Right ventricle myocardium superior (tissue), 1 donor: ENCODE data around the gene RIPK3. TPM values are rescaled to one million over a fixed set of nuclear protein-coding genes. Genes with fewer than 3 reads are reported as not detected.
"Not testable (repeated sequence)": the region's sequence is repeated elsewhere in the genome, so short reads cannot be mapped to it uniquely, and the experiment has no call there.

Experiments
- ATAC-seq: fragments of 200-7000 bp; cut with Tn5 transposase; one replicate; pipeline ENCODE4 v1.9.1; 2020; ENCODE audit warnings: mild to moderate bottlenecking; ENCODE audit not compliant: poor library complexity
- DNase-seq: peaks from one replicate; pipeline ENCODE4 v3.0.0-alpha.2; 2020
- intact Hi-C: fragments of 100-400 bp; cut with DNase I; formaldehyde crosslinking; loops from one replicate; pipeline ENCODE4 v1.11.2; 2022
- total RNA-seq: library from RNA; stranded (reverse); fragmentation: NEBNext Ultra II Directional; extraction: Animal tissue kit (Norgen Biotek cat#: 25700); gene quantifications from one replicate; pipeline ENCODE4 v1.2.1, GENCODE V29; 2021
- donor health status: DM: no; HTN: yes; CAD: no; lungs with severe emphysema.

Gene RIPK3
- total RNA-seq, 1 donor from 2014 or later = 2.9 TPM

DNA sequence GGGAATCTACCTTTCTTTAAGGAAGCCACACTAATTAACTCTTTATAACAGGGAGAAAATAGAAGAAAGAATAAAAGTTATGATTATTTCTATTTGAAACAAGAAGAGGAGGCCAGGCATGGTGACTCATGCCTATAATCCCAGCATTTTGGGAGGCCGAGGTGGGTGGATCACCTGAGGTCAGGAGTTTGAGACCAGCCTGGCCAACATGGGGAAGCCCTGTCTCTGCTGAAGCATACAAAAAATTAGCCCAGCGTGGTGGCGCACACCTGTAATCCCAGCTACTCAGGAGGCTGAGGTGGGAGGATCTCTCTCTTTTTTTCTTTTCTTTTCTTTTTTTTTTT is 14.7 kb upstream of the RIPK3 start:
- intact Hi-C loops, DNase-seq, ATAC-seq: not testable (repeated sequence)

DNA sequence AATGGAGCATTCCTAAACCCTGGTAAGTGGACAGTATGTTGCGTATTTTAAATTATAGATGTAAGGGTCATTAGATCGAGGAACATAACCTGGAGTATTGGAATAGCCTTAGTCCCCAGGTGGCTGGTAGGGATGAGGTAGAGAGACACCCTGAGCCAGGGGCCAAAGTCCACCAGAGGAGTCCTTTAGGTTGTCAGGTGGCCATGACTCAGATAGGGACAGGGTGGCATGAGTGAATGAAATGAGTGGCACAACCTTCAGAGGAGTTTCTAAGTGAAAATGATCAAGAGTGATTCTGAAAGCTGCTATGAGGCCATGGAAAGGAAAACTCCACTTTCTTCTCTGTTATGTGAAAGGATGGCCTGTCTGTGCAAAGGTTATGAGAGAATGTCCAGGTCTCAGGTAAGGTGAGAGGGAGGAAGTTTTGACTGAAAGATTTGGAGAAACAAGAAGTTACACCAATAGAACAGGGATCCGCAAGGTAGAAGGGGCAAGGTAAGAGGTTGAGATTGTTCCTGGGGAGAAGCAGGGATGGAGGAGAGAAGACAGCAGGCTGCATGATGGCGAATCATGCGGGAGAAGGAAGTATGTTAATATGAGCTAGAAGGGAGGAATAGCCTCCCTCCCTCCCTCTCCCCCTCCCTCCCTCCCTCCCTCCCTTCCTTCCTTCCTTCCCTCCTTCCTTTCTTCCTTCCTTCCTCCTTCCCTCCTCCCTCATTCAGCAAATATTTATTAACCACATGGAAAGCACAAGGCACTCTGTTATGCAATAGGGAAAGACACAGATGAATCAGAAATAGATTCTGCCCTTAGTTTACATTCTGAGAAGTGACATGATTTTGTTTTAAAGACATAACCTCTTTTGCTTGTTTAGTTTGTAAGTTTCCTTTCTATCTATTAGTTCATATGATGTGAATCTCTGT is 14.0 kb upstream of the RIPK3 start:
- no peak for ATAC-seq
- DNase-seq = no peak
- intact Hi-C loops = no loop called here

DNA sequence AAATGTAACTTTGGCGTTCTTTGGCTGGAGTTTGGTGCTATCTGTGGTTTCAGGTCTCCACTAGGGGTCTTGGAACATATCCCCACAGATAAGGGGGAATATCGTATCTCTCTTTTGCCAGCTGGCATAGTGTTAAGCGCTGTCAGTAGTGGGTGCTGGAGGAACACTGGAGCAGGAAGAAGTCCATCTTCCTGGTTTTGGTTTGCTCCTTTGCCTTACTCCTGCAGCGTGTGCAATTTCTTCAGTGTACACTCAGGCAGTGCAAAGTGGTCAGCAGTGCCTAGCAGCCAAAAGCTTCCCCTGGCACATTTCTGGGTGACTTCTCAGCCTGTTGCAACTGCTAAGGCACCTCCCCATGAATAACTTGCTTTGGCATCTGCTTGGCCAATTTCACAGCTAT is 11.7 kb upstream of the RIPK3 start:
- intact Hi-C loops = no loop called here
- DNase-seq (no peak), ATAC-seq (peak; percentile 41)

DNA sequence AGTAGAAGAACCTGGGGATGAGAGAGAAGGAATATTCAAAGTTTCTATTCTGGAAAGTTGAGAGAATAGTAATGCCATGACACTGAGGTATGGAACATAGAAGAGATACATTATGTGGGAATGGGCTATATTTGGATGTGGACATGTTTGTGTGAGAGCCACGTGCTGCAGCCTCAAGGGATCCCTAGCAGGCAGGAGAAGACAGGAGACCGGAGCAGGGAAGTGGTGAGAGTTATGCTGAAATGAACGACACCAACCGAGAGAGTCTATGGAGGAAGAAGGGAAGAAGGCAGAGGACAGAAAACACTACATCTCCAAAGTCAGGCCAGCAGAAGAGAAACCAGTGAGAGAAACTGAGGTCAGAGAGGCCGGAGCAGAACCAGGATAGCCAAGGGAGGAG is 10.0 kb upstream of the RIPK3 start:
- DNase-seq (no peak), ATAC-seq (no peak)
- intact Hi-C loops = no loop called here

DNA sequence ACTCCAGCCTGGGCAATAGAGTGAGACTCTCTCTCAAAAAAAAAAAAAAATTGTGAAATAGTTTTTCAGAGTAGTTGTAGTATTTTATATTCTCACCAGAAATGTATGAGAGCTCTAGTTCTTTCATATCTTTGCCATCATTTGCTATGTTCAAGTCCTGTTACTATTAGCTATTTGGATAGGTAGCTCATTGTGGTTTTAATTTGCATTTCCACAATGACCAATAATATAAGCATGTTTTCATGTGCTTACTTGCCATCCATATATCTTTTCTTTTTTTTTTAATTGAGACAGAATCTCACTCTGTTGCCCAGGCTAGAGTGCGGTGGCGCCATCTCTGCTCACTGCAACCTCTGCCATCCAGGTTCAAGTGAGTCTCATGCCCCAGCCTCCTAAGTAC is 8.4 kb upstream of the RIPK3 start:
- ATAC-seq (no peak), DNase-seq (no peak)
- intact Hi-C loops = no loop called here

DNA sequence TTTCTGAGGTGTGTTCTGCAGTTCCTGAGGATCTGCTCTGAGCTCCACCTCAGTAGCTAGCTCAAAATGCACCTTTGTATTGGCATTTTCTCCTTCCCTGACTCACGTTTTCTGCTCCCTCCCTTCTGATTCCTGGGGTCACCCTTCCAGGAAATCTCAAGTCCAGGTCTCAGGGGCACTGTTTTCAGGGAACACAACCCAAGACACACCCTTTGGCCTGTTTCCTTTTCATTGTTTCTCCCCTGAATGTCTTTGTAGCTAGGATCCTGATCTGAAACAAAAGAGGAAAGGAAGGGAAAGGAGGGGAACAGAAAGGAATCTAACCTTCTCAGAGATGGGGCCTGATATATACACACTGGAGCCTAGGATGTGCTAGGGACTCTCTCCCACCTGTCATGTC is 7.3 kb upstream of the RIPK3 start:
- intact Hi-C loops = no loop called here
- no peak for DNase-seq
- no peak for ATAC-seq

DNA sequence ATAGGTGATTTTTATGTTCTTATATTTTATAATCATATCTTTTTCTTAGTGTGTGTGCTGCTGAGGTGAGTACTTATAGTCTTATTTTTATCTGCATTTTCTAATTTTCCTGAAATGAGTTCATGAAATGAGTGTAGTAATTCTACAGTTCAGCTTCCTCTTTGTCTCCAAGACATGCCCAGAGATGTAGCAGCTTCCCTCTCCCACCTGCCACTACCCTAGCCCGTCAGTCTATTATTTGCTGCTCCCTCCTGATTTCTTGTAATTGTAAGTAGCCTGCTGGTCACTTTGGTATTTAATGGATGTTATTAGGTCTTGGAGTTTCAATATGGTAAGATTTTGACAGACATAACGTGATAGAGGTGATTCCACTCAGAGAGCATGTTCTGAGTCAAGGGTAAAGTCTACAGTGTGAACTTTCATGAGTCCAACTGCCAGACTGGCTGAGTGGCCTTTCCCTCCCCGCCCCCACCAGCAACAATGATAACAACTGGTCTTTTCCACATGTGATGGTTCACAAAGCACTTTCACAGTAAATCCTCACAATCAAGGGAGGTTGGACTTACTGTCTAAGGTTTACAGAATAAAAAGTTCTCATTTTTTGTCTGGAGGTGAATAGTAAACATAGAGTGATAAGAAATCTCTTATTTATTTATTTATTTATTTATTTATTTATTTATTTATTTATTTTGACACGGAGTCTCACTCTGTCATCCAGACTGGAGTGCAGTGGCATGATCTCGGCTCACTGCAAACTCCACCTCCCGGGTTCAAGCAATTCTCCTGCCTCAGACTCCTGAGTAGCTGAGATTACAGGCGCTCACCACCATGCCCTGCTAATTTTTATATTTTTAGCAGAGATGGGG is 4.2 kb upstream of the RIPK3 start:
- intact Hi-C loops = no loop called here
- DNase-seq (no peak), ATAC-seq (no peak)

DNA sequence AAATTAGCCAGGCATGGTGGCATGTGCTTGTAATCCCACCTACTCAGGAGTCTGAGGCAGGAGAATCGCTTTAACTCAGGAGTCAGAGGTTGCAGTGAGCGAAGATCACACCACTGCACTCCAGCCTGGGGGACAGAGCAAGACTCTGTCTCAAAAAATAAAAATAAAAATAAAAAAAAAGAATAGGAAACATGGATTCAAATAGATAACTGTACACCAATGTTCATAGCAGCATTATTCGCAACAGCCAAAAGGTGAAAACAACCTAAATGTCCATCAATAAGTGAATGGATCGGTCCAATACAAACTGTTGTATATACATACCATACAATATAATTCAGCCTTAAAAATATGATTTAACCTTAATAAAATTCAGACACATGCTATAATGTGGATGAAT is 3.1 kb upstream of the RIPK3 start:
- ATAC-seq = no peak
- intact Hi-C loops = no loop called here
- no peak for DNase-seq

DNA sequence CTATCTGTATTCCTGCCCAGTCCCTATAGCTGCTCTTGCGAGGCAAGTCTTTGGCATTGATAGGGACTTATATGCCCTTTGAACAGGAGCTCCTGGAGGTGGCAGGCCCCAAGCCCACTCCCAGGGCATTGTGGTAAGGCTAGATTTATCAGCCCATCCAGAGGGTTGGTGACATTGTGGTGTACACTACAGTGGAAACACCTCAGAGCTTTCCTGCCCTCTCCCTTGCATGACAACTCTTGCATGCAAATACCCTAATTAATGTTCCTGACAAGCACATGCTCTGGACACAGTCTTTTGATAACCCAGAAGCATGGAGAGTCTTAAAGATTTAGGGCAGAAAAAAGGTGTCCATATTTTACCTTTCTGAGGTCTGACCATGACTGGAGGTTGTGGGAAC is 815 bp upstream of the RIPK3 start:
- intact Hi-C loops = no loop called here
- DNase-seq = no peak
- ATAC-seq = no peak

DNA sequence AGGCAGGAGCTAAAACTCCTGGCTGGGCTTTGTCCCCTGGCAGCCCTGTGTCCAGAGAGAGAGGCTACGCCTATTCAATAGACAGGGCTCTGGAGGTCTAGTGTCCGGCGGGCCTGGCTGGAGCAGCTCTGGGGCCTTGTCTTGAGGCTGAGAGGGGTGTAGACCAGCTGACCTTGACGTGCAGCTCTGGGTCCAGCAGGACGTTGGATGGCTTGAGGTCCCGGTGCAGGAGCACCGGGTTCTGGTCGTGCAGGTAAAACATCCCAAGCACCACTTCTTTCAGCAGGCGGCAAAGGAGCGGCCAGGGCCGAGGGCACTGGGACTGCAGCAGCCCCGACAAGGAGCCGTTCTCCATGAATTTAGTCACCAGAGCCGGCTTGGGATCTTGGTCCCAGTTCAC is 948 bp downstream of the RIPK3 start:
- ATAC-seq (no peak), DNase-seq (no peak)
- intact Hi-C loops = no loop called here

DNA sequence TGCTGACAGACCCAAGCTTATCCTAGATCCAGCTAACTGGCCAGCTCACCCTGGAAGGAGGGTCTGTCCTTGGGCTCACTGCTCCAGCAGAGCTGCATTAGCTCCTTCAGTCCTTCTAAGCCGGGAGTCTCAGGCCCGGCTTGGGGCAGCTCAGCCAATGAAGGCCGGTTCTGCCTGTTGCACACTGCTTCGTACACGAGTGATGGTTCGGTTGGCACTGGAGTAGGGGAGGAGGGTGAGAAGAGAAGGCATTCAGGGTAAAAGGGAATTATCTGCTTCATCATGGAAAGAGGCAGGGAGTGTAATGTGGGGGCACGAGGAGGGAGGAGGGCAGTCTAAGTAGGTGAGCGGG is 2.0 kb downstream of the RIPK3 start:
- intact Hi-C loops = no loop called here
- ATAC-seq (no peak), DNase-seq (no peak)

DNA sequence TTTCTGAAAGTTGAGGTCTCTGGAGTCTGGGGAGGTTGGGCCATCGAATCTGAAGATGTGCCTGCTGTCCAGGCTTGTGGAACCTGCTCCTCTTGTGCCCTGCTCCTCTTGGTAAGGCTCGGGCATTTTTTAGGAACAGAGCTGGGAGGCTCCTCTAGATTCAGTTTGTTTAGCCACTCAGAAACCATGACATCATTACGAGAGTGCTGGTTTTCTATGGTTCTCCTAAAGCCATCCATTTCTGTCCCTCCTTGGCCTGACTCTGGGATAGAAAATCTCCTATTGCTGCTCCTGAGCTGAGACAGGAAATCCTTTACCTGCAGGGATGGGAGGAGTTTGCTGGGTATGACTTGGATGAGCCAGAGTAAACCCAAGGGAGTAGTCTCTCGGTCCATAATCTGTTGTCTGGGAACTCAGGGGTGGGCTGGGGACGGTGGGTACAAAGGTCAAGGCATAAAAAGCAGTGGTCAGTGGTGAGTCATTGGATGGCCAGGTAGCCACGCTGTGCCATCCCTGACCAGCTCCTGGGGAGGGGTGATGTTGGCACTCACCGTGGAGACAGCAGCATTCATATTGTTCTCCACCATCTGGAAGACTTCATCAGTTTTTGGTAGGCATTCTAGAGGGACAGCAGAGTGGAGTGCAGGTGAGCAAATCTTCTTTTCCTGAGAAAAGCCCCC is 2.5 kb downstream of the RIPK3 start:
- DNase-seq (no peak), ATAC-seq (no peak)
- intact Hi-C loops = no loop called here

DNA sequence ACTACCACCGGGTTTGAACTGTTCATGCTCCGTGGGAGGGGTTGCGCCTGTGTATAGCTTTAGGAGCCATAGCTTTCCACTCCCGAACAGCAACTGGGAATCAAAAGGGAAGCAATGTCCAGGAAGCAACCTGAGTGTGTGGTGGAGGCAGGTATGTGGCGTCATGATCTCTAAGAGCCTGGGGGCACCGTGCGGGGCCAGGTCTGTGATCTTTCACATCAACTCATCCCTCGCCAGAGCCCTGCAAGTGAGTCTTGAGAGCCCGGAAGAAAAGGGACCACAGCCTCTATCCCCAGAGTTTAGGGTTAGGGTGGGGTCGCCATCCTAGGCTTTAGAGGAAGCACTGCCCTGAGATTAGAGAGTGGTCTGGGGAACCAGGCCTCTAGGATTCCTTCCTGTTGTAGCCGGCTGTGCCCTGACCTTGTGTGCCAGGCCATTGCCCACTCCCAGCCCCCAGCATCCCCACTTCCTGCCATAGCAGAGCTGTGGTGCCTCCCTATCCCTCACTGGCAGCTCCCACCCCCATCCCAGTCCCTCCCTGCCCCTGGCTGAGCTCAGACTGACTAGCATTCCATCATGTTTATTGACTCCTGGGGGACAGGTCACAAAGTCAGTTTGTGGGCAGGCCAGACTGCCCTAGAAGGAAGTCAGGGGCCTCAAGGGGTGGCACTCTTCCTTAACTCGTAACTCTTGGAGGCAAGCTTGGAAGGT is 4.2 kb downstream of the RIPK3 start:
- intact Hi-C loops = no loop called here
- DNase-seq (no peak), ATAC-seq (no peak)

DNA sequence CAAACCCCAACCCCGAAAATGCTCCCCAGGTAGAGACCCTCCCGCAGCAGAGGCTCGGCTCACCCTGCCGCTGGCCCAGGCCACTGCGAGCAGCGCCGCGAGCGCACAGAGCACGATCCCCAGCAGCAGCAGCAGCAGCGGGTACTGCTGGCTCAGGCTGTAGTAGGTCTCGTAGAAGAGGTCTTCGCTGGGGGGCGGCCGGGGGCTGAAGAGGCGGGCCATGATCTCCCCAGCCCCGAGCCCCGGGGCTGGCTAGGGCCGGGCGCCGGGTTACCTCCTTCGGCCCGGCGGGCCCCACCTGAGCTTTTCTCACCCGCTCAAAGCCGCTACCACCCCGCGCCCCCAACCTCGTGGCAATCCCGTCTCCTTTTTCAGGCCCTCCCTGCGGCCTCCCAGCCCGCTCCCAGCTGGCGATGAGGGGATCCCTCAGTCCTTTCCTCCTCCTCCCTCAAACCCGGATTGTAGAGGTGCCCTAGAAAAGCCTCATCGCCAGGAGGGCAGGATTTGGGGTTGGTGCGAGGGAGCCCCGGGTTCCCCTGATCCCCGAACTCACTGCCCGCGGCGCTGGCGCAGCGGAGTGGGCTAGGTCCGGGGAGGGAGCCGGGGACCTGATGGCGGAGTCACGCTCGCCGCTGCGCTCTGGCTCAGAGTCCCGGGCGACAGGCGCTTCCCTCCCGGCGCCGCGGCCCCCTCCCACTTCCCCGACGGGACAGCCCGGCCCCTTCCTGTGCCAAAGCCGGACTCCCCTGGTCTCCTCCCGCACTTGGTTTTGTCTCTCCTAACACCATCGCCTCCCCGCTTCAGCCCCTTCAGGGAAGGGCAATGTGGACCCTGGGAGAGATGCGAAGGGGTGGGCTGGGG is 5.1 kb downstream of the RIPK3 start, which contains the start of gene ADCY4:
ADCY4 (minus strand) TSS at position 641 of the 861 bp plus-strand sequence; CDS start at position 222, 419 bp downstream.
- intact Hi-C loops = no loop called here
- ATAC-seq (peak; percentile 24), DNase-seq (peak; percentile 76)

DNA sequence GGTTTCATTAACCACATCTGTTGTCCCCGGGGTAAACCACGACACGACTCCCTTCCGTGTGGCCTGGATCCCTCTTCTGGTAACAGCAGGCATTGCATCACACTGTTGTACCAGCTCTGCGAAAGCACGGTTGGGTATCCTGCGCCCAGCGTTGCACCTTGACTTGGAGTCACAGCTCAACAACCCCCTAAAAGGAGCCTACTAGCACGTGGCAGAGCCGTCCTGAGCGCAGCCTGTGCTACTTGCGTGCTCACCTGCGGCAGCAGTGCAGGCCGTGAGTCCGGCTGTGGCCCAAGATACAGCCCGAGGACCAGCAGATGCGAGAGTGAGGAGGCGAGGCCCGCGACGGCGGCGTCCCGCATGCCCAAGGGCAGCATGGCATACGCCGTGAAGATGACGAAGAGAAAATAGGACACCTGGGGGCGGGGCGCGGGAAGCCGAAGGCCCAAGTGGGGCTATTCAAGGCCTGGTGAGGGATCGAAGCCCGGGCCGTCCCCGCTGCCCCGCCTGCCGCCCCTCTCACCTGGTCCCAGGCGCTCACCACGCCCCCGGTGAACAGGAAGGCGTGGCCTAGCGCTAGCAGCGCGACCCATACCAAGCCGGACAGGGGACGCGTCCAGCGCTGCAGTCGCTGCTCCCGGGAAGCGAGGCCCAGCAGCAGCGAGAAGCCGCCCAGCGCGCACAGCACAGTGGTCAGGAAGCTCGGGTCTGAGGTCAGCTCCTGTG is 7.4 kb downstream of the RIPK3 start:
- DNase-seq = peak; percentile 72
- intact Hi-C loops = loop anchor here (2.0 kb wide), 1 partner anchor 104 kb away; no protein-coding TSS in a partner anchor
- peak; percentile 75 for ATAC-seq

DNA sequence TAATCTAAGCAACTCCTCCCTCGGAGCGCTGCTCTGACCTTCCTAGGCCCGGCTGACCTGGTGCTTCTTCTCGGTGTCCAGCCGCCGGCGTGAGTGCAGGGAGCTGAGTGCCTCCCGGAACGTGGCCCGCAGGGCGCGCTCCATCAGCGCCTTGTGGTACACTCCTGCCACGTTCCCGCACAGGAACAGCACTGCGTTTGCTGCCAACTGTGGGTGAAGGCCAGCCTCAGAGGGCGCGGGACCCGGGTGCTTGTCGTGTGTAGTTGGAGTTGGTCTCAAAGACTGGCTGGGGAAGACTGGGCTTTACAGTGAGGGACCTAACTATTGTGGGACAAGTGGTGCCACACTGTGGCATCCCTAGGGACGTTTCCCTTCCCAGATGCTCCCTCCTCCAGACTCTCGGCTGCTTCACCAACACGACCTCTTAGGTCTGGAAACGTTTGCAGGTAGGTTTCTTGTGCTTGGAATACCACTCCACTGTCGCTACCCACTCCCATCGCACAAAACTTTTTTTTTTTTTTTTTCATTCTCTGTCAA is 8.0 kb downstream of the RIPK3 start:
- intact Hi-C loops = loop anchor here (2.0 kb wide), 1 partner anchor 105 kb away; no protein-coding TSS in a partner anchor
- ATAC-seq = no peak
- DNase-seq = no peak
